Cardiac muscle cell (in vitro differentiated cells and primary cell): ENCODE data around the gene USP48. TPM values are rescaled to one million over a fixed set of nuclear protein-coding genes. Genes with fewer than 3 reads are reported as not detected.

Experiments used
- DNase-seq, 2 donors: peaks; one replicate each; pipeline versions ENCODE4 v3.0.0 to v3.0.0-alpha.2; 2010 to 2017; ENCODE audit warnings: low read depth in 1 of 2, low spot score in 1 of 2
- H3K27ac ChIP-seq: fragments of 200-600 bp; sonication (generic); 2 replicates; pipeline ENCODE4 v1.5.1; 2016
- H3K27me3 ChIP-seq: fragments of 200-600 bp; sonication (generic); 2 replicates; pipeline ENCODE4 v1.6.0; 2016; ENCODE audit warnings: control low read depth
- H3K36me3 ChIP-seq: fragments of 200-600 bp; sonication (generic); 2 replicates; pipeline ENCODE4 v1.5.1; 2016; ENCODE audit warnings: control low read depth
- H3K4me1 ChIP-seq: fragments of 200-600 bp; sonication (generic); 2 replicates; pipeline ENCODE4 v1.8.1; 2017; ENCODE audit warnings: low read depth, mild to moderate bottlenecking, mixed run types
- H3K4me3 ChIP-seq: fragments of 200-600 bp; sonication (generic); 2 replicates; pipeline ENCODE4 v1.5.1; 2016; ENCODE audit warnings: mild to moderate bottlenecking
- H3K9me3 ChIP-seq: fragments of 200-600 bp; sonication (generic); 2 replicates; pipeline ENCODE4 v1.5.1; 2017; ENCODE audit warnings: low read depth, mild to moderate bottlenecking, control low read depth
- CTCF ChIP-seq: IDR thresholded peaks from 2 replicates; pipeline ENCODE4 v1.5.1; 2012; ENCODE audit warnings: low read depth, mild to moderate bottlenecking, low read length
- polyA plus RNA-seq: library from polyadenylated mRNA; unstranded; fragments of >200 nt; fragmentation: Nextera tagmentation; extraction: Ambion mirVana; gene quantifications from 2 replicates; pipeline ENCODE4 v1.2.1, GENCODE V29; 2016
- total RNA-seq: library from RNA; depleted of rRNA; stranded (reverse); fragments of >200 nt; gene quantifications from 2 replicates; pipeline ENCODE4 v1.2.3, GENCODE V29; 2016

The USP48 gene
- total RNA-seq (20.1 and 29.6 TPM in 2 replicates), polyA plus RNA-seq (39.2 and 52.4 TPM in 2 replicates)

- no peak for TF ChIP-seq CTCF
- peak; percentile 97 to 98 for DNase-seq
- peaks cover 5% of the 10 kb centered on the region for H3K4me1 ChIP-seq
Measured at GRCh38 chr1:21782868-21783678, at the start of gene USP48. Gene USP48 (minus strand): TSS chr1:21783149. CDS start chr1:21782957, 192 bp downstream.

GRCh38 chr1:21831454-21831970, 48.6 kb upstream of the USP48 start:
- peaks cover 66% of the 10 kb centered on the region for H3K36me3 ChIP-seq
- no peak overlapping the region for H3K4me3 ChIP-seq
- H3K9me3 ChIP-seq, result no peaks in the 10 kb centered on the region
- H3K4me1 ChIP-seq, result no peaks in the 10 kb centered on the region
- H3K27me3 ChIP-seq, result no peaks in the 10 kb centered on the region
- no peak overlapping the region for H3K27ac ChIP-seq
- DNase-seq, result no peak
- TF ChIP-seq CTCF, result no peak

More at GRCh38 chr1:21782868-21783678, at the start of gene USP48:
- no peaks in the 10 kb centered on the region for H3K36me3 ChIP-seq
- no peaks in the 10 kb centered on the region for H3K9me3 ChIP-seq
- peak within 1 kb of the TSS; percentile 51 for H3K4me3 ChIP-seq
- no peaks in the 10 kb centered on the region for H3K27me3 ChIP-seq
- H3K27ac ChIP-seq, result peak within 1 kb of the TSS; percentile 99

- Histone ChIP-seq H3K27ac (no peak overlapping the region), H3K36me3 (peaks cover 62% of the 10 kb centered on the region), H3K27me3 (no peaks in the 10 kb centered on the region), H3K4me3 (no peak overlapping the region), H3K9me3 (no peaks in the 10 kb centered on the region), H3K4me1 (no peaks in the 10 kb centered on the region)
- DNase-seq, result no peak
- TF ChIP-seq CTCF, result no peak
Measured at GRCh38 chr1:21830792-21831453, 48.0 kb upstream of the USP48 start.

- no peak for TF ChIP-seq CTCF
- no peak for DNase-seq
- Histone ChIP-seq H3K27me3 (no peaks in the 10 kb centered on the region), H3K27ac (no peak overlapping the region), H3K9me3 (no peaks in the 10 kb centered on the region), H3K4me3 (no peak overlapping the region), H3K4me1 (no peaks in the 10 kb centered on the region), H3K36me3 (peaks cover 56% of the 10 kb centered on the region)
Measured at GRCh38 chr1:21829294-21829693, 46.3 kb upstream of the USP48 start.

- no peaks in the 10 kb centered on the region for H3K27me3 ChIP-seq
- H3K36me3 ChIP-seq, result peaks cover 56% of the 10 kb centered on the region
- H3K9me3 ChIP-seq, result no peaks in the 10 kb centered on the region
- no peaks in the 10 kb centered on the region for H3K4me1 ChIP-seq
- no peak for TF ChIP-seq CTCF
- DNase-seq, result no peak
- no peak overlapping the region for H3K4me3 ChIP-seq
- H3K27ac ChIP-seq, result no peak overlapping the region
Measured at GRCh38 chr1:21828506-21829210, 45.7 kb upstream of the USP48 start.
